ENCODE results near the gene EIF3J. TPM values are rescaled to one million over a fixed set of nuclear protein-coding genes. Genes with fewer than 3 reads are reported as not detected.

The EIF3J gene
- total RNA-seq, 2 experiments from 2014 or later: 86.1 to 94.9 TPM

DNA sequence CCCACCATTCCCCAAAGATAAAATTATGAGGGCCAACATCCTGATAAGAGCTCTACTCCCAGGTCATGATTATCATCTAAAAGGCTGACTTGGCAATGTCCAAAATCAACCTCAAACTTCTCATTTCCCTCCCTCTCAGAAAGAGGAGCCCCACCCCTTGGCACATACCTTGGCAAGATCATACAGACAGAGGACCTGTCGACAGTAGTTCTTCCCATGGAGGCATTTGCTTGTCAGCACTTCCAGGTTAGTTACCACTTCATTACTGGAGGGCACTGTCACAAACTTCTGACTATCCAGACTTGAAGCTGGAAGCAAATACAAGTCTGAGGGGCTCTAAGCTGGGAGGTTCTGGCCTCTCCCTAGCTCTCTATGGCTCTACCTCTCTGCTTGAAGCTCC lies 37.8 kb downstream of the EIF3J start:
- Mint-ChIP-seq H3K4me3 (no peak overlapping the region), H3K4me1 (peaks cover 11% of the 10 kb centered on the region), H3K27ac (no peak overlapping the region), H3K27me3 (no peaks in the 10 kb centered on the region), H3K9me3 (no peaks in the 10 kb centered on the region), H3K36me3 (ENCODE audit: low read depth) (peaks cover 32% of the 10 kb centered on the region)
- ChIA-PET POLR2A (no interaction called here), CTCF (interaction anchor here (0.9 to 1.2 kb wide), 2 partner anchors 10 to 28 kb away, joined by 3 read pairs; no protein-coding TSS in a partner anchor)
- no peak for DNase-seq

DNA sequence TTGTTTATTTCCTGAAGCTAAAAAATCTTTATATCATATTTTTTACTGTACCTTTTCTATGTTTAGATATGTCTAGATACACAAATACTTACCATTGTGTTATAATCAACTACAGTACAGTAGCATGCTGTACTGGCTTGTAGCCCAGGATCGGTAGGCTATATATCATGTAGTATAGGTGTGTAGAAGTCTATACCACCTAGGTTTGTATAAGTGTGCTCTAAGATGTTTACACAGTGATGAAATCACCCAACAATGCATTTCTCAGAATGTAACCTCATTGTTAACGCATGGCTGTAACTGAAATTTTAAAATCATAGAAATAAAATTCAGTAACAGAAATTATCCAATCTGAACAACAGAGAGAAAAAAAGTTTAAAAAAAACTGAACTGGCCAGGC lies 43.2 kb downstream of the EIF3J start:
- DNase-seq: no peak
- Mint-ChIP-seq H3K36me3 (ENCODE audit: low read depth) (peaks cover 26% of the 10 kb centered on the region), H3K4me3 (no peak overlapping the region), H3K27me3 (no peaks in the 10 kb centered on the region), H3K9me3 (no peaks in the 10 kb centered on the region), H3K4me1 (peaks cover 19% of the 10 kb centered on the region), H3K27ac (no peak overlapping the region)
- ChIA-PET CTCF (interaction anchor here (0.8 to 2.9 kb wide), 4 partner anchors 12 to 158 kb away, joined by 3 to 12 read pairs (median 9); partner anchors contain the start of genes SPG11 and TRIM69), POLR2A (no interaction called here)

GRCh38 chr15:44584162-44584749 lies 47.3 kb downstream of the EIF3J start:
- no peaks in the 10 kb centered on the region for H3K27me3 Mint-ChIP-seq
- no peaks in the 10 kb centered on the region for H3K9me3 Mint-ChIP-seq
- H3K27ac Mint-ChIP-seq: peak overlapping the region; percentile 19
- CTCF ChIA-PET: interaction anchor here (0.6 to 2.1 kb wide), 11 partner anchors 8 to 207 kb away, joined by 3 to 9 read pairs (median 4); partner anchors contain the start of genes B2M, PATL2 and TRIM69
- POLR2A ChIA-PET: no interaction called here
- H3K4me3 Mint-ChIP-seq: no peak overlapping the region
- H3K4me1 Mint-ChIP-seq: peaks cover 10% of the 10 kb centered on the region
- peak; percentile 66 for DNase-seq
- H3K36me3 Mint-ChIP-seq (ENCODE audit: low read depth): peaks cover 32% of the 10 kb centered on the region

DNA sequence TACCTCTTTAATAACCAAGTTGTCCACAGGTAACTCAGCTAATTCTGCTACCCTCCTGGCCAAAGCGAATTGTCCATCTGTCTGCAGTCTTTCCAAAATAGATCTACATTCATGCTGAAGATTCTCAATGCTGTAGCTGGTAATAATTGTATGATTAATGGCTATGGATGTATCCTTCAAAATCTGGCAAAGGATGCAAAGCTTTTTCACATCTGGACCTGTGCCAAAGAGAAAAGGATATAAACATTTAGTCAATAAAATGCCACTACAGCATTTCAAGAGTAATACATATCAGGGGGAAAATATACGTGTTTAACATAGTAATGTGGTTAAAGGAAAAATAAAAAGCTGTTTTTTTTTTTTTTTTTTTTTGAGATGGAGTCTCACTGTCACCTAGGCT lies 48.7 kb downstream of the EIF3J start:
- no peak for DNase-seq
- ChIA-PET CTCF (interaction anchor here (0.6 to 2.4 kb wide), 6 partner anchors 8 to 546 kb away, joined by 3 to 8 read pairs (median 4); partner anchors contain the start of gene TRIM69), POLR2A (no interaction called here)
- Mint-ChIP-seq H3K36me3 (ENCODE audit: low read depth) (peaks cover 37% of the 10 kb centered on the region), H3K4me1 (peaks cover 10% of the 10 kb centered on the region), H3K9me3 (no peaks in the 10 kb centered on the region), H3K4me3 (no peak overlapping the region), H3K27ac (no peak overlapping the region), H3K27me3 (no peaks in the 10 kb centered on the region)

DNA sequence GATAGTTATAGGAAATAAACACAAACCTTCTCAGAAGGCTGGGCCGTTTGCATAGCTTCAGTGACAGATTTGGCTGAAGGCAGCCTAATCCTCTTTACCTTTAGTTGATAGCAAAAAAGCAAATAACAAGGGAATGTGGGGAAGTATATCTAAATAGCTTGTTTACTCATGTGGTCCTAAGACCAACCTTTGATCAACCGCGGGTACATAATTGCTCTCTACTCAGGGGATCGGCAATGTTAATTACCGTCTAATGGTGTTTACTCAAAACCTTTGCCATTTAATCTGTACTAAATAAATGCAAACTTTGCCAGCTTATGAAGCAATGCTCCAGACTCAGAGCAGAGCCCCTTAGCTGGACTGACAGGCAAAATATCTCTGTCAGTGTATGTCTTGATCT lies 51.6 kb downstream of the EIF3J start:
- H3K36me3 Mint-ChIP-seq (ENCODE audit: low read depth): peaks cover 32% of the 10 kb centered on the region
- POLR2A ChIA-PET: no interaction called here
- H3K4me1 Mint-ChIP-seq: peaks cover 9% of the 10 kb centered on the region
- CTCF ChIA-PET: interaction anchor here (0.6 to 2.2 kb wide), 7 partner anchors 9 to 360 kb away, joined by 3 to 7 read pairs (median 5); partner anchors contain the start of gene SPG11
- H3K27me3 Mint-ChIP-seq: no peaks in the 10 kb centered on the region
- no peak for DNase-seq
- H3K27ac Mint-ChIP-seq: no peak overlapping the region
- no peaks in the 10 kb centered on the region for H3K9me3 Mint-ChIP-seq
- no peak overlapping the region for H3K4me3 Mint-ChIP-seq

DNA sequence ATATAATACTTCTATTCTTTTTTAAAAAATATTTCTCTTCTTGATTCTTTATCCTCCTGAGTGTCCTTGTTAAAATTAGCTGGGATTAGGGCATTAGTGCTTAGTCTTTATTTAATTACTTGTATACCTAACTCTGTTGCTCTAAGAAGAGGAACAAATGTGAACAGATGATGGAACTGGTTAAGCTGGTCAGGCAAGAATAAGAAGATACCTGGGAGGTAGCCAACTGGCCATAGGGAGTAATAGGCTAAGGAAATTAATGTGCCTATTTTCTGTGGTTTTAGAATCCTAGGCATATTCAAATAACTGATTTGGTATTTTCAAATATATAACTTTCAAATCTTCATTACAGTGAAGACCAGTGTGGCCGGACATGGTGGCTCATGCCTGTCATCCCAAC lies 54.4 kb downstream of the EIF3J start:
- Mint-ChIP-seq H3K27ac (no peak overlapping the region), H3K36me3 (ENCODE audit: low read depth) (peaks cover 39% of the 10 kb centered on the region), H3K9me3 (no peaks in the 10 kb centered on the region), H3K4me3 (no peak overlapping the region), H3K27me3 (no peaks in the 10 kb centered on the region), H3K4me1 (peaks cover 16% of the 10 kb centered on the region)
- DNase-seq: no peak
- POLR2A ChIA-PET: no interaction called here
- CTCF ChIA-PET: interaction anchor here (2.6 to 2.8 kb wide), 2 partner anchors 12 to 147 kb away, joined by 9 to 14 read pairs; no protein-coding TSS in a partner anchor

DNA sequence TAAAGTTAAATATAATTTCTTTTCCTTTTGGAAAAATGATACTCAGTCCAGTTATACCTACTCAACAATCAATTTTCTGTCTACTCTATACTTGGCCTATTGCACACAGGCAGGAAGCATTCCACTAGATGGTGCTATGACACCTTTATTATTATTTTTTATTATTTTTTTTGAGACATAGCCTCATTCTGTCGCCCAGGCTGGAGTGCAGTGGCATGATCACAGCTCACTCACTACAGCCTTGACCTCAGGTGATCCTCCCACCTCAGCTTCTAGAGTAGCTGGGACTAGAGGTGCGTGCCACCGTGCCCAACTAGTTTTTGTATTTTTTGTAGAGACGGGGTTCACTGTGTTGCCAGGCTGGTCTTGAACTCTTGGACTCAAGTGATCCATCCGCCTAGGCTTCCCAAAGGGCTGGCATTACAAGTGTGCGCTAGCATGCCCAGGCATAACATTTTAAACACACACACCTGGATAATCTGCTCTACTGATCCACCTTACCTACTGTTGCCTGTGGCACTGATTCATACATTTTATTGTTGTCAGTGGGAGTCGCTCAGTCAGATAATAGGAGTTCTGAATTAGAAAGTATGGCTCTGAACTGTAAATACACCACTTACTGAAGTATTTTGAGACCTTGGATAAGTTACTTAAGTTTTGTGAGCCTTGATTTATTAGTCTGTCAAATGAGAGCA lies 56.2 kb downstream of the EIF3J start:
- ChIA-PET POLR2A (no interaction called here), CTCF (interaction anchor here (0.7 to 2.8 kb wide), 9 partner anchors 8 to 196 kb away, joined by 3 to 14 read pairs (median 5); partner anchors contain the start of gene TRIM69)
- H3K27me3 Mint-ChIP-seq: no peaks in the 10 kb centered on the region
- no peak overlapping the region for H3K4me3 Mint-ChIP-seq
- H3K9me3 Mint-ChIP-seq: no peaks in the 10 kb centered on the region
- peak overlapping the region; percentile 72 for H3K27ac Mint-ChIP-seq
- H3K4me1 Mint-ChIP-seq: peaks cover 32% of the 10 kb centered on the region
- peak; percentile 42 for DNase-seq
- H3K36me3 Mint-ChIP-seq (ENCODE audit: low read depth): peaks cover 44% of the 10 kb centered on the region

DNA sequence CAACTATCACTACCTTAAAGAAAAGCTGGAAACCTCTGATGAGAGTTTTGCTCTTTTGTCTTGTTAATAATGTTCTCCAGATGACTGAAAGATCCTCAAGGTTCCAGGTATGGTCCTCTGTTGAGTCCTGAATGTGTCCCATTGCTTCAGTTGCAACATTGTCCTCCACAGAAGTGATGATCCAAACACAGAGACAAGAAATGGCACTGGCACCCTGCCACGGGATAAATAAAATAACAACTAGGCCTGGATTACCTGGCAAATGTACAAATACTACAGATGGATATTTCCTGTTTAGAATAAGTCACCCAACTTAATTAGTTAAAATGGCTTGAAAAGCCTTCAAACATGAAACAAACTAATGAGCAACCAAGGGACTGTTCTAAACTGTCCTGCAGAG lies 58.3 kb downstream of the EIF3J start:
- DNase-seq: no peak
- no peaks in the 10 kb centered on the region for H3K9me3 Mint-ChIP-seq
- no peak overlapping the region for H3K27ac Mint-ChIP-seq
- peaks cover 41% of the 10 kb centered on the region for H3K4me1 Mint-ChIP-seq
- H3K4me3 Mint-ChIP-seq: no peak overlapping the region
- ChIA-PET CTCF (interaction anchor here (0.6 to 0.9 kb wide), 3 partner anchors 11 to 352 kb away, joined by 3 to 4 read pairs (median 3); no protein-coding TSS in a partner anchor), POLR2A (interaction anchor here (1.2 kb wide), 1 partner anchor 134 kb away, joined by 3 read pairs; no protein-coding TSS in a partner anchor)
- no peaks in the 10 kb centered on the region for H3K27me3 Mint-ChIP-seq
- peaks cover 45% of the 10 kb centered on the region for H3K36me3 Mint-ChIP-seq (ENCODE audit: low read depth)

- ChIA-PET CTCF (interaction anchor here (0.5 to 2.9 kb wide), 6 partner anchors 12 to 931 kb away, joined by 3 to 8 read pairs (median 4); partner anchors contain the start of gene SPG11), POLR2A (interaction anchor here (1.2 kb wide), 1 partner anchor 117 kb away, joined by 4 read pairs; no protein-coding TSS in a partner anchor)
- Mint-ChIP-seq H3K27me3 (no peaks in the 10 kb centered on the region), H3K4me3 (no peak overlapping the region), H3K36me3 (ENCODE audit: low read depth) (peaks cover 40% of the 10 kb centered on the region), H3K9me3 (no peaks in the 10 kb centered on the region), H3K27ac (peak overlapping the region; percentile 77), H3K4me1 (peaks cover 41% of the 10 kb centered on the region)
- no peak for DNase-seq
These were observed 58.9 kb downstream of the EIF3J start for GRCh38 chr15:44595656-44596510.

GRCh38 chr15:44596511-44597010 lies 59.6 kb downstream of the EIF3J start:
- H3K36me3 Mint-ChIP-seq (ENCODE audit: low read depth): peaks cover 42% of the 10 kb centered on the region
- no peak overlapping the region for H3K4me3 Mint-ChIP-seq
- H3K27ac Mint-ChIP-seq: no peak overlapping the region
- no peak for DNase-seq
- no peaks in the 10 kb centered on the region for H3K27me3 Mint-ChIP-seq
- ChIA-PET CTCF (interaction anchor here (1.0 to 2.9 kb wide), 4 partner anchors 18 to 142 kb away, joined by 3 to 8 read pairs (median 4); partner anchors contain the start of gene SPG11), POLR2A (interaction anchor here (1.2 kb wide), 1 partner anchor 116 kb away, joined by 4 read pairs; no protein-coding TSS in a partner anchor)
- peaks cover 41% of the 10 kb centered on the region for H3K4me1 Mint-ChIP-seq
- H3K9me3 Mint-ChIP-seq: no peaks in the 10 kb centered on the region

GRCh38 chr15:44598066-44598465 lies 61.1 kb downstream of the EIF3J start:
- no peak overlapping the region for H3K4me3 Mint-ChIP-seq
- ChIA-PET POLR2A (no interaction called here), CTCF (interaction anchor here (0.6 to 2.9 kb wide), 4 partner anchors 20 to 140 kb away, joined by 3 to 8 read pairs (median 5); partner anchors contain the start of gene SPG11)
- no peak for DNase-seq
- peaks cover 40% of the 10 kb centered on the region for H3K4me1 Mint-ChIP-seq
- no peaks in the 10 kb centered on the region for H3K9me3 Mint-ChIP-seq
- H3K27ac Mint-ChIP-seq: peak overlapping the region; percentile 80
- peaks cover 51% of the 10 kb centered on the region for H3K36me3 Mint-ChIP-seq (ENCODE audit: low read depth)
- H3K27me3 Mint-ChIP-seq: no peaks in the 10 kb centered on the region

DNA sequence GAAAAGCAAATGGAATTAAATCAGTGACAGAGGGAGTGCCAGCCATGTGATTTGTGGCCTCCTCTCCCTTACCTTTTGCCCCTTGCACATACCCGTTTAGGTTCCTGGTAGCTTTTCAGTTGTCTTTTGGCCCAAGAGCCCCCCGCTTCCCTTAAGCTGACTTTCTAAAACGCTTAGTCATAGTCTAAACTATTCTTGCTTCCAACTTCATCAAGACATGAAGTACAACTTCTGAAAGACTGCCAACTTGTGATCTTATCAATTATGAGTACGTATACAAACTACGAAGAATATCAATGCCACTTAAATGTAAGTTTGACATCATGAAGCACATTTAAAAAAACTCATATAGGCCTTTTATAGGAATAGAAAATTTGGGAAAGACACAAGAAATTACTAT lies 61.9 kb downstream of the EIF3J start:
- Mint-ChIP-seq H3K4me1 (peaks cover 35% of the 10 kb centered on the region), H3K9me3 (no peaks in the 10 kb centered on the region), H3K36me3 (ENCODE audit: low read depth) (peaks cover 53% of the 10 kb centered on the region), H3K27me3 (no peaks in the 10 kb centered on the region), H3K4me3 (no peak overlapping the region), H3K27ac (peak overlapping the region; percentile 1)
- DNase-seq: no peak
- ChIA-PET CTCF (interaction anchor here (0.9 to 2.9 kb wide), 4 partner anchors 9 to 139 kb away, joined by 3 to 8 read pairs (median 5); partner anchors contain the start of gene SPG11), POLR2A (no interaction called here)

Measured in activated CD4-positive, alpha-beta T cell treated with anti-CD3 and anti-CD28 coated beads, Interleukin-2, amount 10 ng/mL, durations not matched to agents 7 days and 5 days (primary cell).